Activated CD4-positive, alpha-beta T cell treated with anti-CD3 and anti-CD28 coated beads, Interleukin-2, amount 50 U/mL, for 16 hours (primary cell): ENCODE data around the gene MOB1B.
"Not testable (repeated sequence)": the region's sequence is repeated elsewhere in the genome, so short reads cannot be mapped to it uniquely, and the experiment has no call there.

Experiments used
- DNase-seq: peaks from one replicate; pipeline ENCODE4 v3.0.0-alpha.2; 2020

The MOB1B gene

GRCh38 chr4:71009890-71010588, 107.9 kb downstream of the MOB1B start:
- DNase-seq: no peak

- DNase-seq: no peak
These were observed 109.3 kb downstream of the MOB1B start for GRCh38 chr4:71011451-71011850.

GRCh38 chr4:71017391-71017790, 115.2 kb downstream of the MOB1B start:
- not testable (repeated sequence) for DNase-seq

DNA sequence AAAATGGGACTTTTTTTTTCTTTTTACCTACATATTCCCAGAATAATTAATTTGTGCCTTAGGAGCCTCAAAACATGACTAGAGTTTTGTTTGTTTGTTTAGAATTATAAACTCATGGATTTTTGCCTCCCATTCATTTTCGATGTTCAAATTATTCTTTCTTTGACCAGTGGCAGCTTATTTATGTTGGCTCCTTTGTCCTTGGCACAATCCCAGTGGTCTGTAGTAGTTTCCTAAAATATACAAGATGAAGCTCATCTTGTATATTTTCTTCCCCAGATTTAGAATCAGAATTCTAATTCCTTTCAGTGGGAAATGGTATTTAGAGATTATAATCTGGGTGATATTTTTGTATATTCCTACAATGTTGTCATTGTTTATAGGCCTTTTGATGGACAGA, 118.4 kb downstream of the MOB1B start:
- DNase-seq: no peak

DNA sequence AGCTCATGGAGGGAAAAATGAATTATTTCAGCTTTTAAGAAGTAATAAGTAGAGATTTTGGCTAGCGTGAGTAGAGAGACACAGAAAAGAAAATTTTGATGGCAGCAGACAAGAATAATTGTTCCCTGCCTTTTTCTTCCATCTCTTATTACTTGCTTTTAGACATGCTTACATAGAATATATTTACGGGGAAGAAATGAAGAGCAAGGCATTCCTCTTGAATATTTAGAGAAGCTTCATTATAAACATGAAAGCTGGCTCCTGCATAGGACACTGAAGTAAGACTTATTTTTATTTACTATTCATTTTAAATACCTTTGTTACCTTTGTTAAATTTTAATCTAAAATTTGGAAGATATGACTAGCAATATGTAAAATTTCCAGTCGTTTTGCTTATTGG, 123.5 kb downstream of the MOB1B start:
- DNase-seq: no peak

DNA sequence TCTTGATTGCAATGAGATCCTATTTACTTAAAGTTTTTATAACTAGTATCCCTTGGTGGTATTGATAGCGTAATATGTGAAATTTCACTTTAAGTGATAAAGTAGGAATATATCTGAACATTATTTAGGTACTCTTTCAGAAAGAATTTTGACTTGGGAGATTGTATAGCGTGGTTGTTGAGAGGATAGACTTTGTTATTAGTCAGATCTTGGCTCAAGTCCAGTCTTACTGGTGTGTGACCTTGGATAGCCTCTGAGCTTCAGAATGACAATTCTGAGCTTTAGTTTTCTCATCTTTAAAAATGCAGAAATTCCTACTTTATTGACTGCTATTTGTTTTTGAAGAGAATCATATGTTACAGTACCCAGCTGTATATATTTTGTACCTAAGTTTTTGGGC, 123.9 kb downstream of the MOB1B start:
- no peak for DNase-seq

DNA sequence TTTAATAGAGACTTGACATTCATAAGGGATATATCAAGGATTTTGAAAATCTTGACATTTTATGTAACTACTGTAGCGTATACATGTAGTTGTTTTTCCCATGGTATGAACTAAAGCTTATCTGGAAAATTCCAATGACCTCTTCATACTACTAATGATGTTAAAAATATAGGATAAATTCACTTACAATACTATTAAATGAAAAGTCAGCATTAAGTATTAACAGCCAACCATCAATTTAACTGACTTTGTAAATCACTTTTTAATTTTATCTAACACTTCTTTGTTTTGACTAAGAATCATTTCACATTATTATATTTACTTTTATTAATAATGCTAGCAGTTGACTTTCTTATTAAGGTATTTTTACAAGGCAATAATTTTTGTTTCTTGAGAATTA, 125.4 kb downstream of the MOB1B start:
- DNase-seq: no peak

DNA sequence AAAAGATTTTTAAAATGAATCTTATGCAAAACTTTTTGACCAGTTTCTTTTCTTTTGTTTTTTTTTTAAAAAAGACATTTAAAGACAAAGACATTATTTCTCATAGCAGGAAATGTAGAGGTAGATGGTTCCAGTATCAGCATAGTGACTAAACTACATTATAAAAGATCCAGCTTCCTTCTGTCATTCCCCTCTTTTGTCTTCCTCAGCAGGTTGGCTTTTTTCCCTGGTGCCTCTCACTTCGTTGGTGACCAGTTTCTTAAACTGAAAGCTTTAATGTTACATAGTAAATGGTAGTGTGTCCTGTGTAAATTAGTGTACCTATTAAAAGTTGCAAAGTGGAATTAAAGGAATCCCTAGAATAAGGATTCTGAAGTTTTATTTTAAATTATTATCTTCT, 127.3 kb downstream of the MOB1B start:
- no peak for DNase-seq

- not testable (repeated sequence) for DNase-seq
These were observed 129.9 kb downstream of the MOB1B start for GRCh38 chr4:71032106-71032505.
